GM12875 (cell line): ENCODE measurements around the gene TBX5.

ENCODE experiments used
- H3K4me3 ChIP-seq: one replicate; pipeline ENCODE4 v1.5.1; 2011; ENCODE audit warnings: low read depth, low read length, control low read depth
- TF ChIP-seq, protein P1 (sequence below): IDR thresholded peaks from 2 replicates; pipeline ENCODE4 v1.5.1; 2011; ENCODE audit warnings: low read depth, mild to moderate bottlenecking, control low read depth, inconsistent platforms, low read length, moderate library complexity, borderline replicate concordance; ENCODE audit not compliant: insufficient read depth

The TBX5 gene

GRCh38 chr12:114447274-114447716, 41.4 kb upstream of the TBX5 start:
- TF ChIP-seq, protein P1, sequence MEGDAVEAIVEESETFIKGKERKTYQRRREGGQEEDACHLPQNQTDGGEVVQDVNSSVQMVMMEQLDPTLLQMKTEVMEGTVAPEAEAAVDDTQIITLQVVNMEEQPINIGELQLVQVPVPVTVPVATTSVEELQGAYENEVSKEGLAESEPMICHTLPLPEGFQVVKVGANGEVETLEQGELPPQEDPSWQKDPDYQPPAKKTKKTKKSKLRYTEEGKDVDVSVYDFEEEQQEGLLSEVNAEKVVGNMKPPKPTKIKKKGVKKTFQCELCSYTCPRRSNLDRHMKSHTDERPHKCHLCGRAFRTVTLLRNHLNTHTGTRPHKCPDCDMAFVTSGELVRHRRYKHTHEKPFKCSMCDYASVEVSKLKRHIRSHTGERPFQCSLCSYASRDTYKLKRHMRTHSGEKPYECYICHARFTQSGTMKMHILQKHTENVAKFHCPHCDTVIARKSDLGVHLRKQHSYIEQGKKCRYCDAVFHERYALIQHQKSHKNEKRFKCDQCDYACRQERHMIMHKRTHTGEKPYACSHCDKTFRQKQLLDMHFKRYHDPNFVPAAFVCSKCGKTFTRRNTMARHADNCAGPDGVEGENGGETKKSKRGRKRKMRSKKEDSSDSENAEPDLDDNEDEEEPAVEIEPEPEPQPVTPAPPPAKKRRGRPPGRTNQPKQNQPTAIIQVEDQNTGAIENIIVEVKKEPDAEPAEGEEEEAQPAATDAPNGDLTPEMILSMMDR = no peak
- no peak overlapping the region for H3K4me3 ChIP-seq

DNA sequence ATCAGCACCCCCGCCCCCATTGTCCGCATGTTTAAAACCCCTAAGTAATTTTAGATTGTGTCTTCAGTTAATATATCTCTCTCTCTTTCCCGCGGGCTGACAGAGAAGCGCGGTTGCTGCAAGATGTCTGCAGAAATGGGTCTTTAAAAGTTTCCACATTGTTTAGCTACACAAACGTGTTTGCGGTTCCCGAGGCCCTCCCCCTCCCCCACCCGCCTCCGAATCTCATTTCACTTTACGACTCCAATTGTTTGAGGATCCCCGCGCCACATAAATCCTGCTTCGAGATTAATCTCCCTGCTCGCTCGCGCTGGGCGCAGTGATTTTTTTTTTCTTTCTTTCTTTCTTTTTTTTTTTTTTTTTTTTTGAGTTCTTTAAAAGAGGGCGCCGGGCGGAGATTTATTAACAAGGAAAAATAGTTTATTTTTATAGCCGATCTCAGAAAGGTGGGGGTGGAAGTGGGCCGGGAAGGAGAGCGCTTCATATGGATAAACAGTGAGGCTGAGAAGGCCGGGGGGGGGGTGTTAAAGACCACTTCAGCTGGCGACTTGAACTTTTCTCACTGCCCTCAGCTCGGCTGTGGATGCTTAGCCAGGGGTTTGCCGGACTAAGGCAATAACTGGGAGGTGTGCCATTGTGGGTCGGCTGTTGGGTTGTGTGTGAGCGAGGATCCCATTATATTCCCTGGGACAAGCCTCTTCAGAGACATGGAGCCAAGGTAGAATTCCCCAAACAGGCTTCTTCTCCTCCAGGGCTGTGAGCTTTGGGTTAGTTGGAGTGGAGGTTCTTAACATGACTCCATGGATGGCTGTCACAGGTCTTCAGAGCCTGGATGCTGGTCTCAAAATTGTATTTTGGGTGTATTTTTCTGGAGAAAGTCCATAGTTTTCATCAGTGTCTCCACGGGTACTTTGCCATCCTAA, 39.7 kb upstream of the TBX5 start:
- H3K4me3 ChIP-seq = no peak overlapping the region
- TF ChIP-seq, protein P1 = no peak

DNA sequence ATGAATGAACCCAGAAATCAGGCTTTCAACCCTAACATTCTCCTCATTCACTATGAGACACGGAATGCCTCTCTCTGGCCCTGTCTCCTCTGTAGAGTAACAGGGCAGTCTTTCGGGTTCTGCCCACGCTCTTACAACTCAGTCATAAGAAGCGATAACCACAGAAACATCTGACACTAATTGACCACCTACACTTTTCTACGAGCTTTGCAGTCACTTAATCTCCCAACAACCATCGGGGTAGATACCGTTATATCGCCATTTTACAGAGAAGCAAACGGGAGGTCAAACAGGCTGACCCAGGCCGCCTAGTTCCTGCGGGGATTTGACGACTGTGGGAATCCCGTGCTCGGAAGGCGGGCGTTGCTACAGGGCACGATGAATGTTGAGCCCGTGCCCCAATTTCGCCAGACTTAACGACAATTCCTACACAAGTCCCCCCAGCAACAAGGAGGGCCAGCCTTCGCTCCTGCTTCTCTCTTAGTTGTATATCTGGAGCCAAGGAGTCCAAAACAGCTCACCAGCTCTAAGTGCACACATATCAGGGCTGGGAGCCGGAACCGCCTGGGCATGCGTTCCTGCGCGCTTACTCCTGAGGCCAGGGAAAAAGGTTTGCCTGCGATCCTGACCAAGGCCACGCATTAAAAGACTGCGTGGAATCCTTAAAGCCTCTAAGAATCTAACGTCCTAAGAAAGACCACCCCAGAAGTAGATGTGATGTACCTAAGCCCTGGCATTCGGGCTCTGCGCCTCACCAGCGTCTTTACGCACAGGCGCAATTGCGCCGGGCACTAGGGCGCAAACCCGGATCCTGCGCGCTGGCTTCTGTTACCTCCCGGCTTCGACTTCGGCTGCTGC, 38.7 kb upstream of the TBX5 start:
- TF ChIP-seq, protein P1 = no peak

GRCh38 chr12:114443607-114444421, 37.9 kb upstream of the TBX5 start:
- no peak overlapping the region for H3K4me3 ChIP-seq
- TF ChIP-seq, protein P1 = no peak

More for the DNA sequence above, 38.7 kb upstream of the TBX5 start:
- no peak overlapping the region for H3K4me3 ChIP-seq

DNA sequence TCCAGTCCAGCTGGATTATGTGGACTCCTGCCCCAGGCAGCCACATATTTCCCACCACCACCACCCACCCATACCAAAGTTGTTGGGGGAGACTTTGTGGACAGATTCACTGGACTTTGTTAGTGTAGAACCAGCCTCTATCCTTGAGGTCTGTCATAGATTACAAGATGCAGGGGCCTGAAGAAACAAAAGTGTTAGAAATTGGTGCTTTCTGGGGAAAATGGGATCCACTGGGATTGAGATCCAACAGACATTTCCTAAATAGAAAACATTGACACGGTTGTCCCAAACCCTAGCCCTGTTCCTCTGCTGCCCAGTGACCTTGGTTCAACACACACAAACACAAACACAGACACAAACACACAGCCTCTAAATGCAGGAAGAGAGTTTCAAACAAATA, 36.6 kb upstream of the TBX5 start:
- H3K4me3 ChIP-seq = no peak overlapping the region
- TF ChIP-seq, protein P1 = no peak

DNA sequence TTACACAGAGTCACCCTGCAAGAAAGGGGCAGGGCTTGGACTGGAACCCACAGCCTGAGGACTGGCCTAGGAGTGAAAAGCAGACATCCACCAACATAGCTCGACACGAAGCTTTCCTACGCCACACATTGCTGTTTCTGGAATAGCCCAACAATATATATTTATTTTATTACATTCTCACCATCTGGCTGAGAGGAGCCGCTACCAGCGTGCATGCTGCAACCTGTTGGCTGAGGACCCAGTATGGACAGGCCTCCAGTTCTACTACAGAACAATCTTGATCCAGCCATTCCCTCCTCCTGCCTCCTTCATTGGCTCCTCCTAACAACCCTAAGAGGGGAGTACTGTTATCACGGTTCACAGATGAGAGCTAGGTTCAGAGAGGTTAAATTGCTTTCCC, 35.6 kb upstream of the TBX5 start:
- no peak overlapping the region for H3K4me3 ChIP-seq
- TF ChIP-seq, protein P1 = no peak
